PC-3 (cell line): ENCODE measurements around the gene SVOP. TPM values are rescaled to one million over a fixed set of nuclear protein-coding genes. Genes with fewer than 3 reads are reported as not detected.

Source experiments
- ATAC-seq: fragments of 200-7000 bp; cut with Tn5 transposase; 2 replicates; pipeline ENCODE4 v1.9.1; 2020; ENCODE audit warnings: mild to moderate bottlenecking, moderate library complexity
- BruUV-seq: library from RNA; stranded (reverse); fragments of 400-500 nt; replicated peaks from 2 replicates; lab custom pipeline; 2021; lab: Mats Ljungman, UMichigan
- CTCF ChIA-PET: fragments of 300-600 bp; sonication (Branson Sonifier 250); formaldehyde crosslinking; loops from one replicate; lab custom pipeline; 2022; ENCODE audit warnings: antibody characterized with exemption; lab: Charles Lee
- POLR2A ChIA-PET: fragments of 300-600 bp; sonication (Branson Sonifier 250); formaldehyde crosslinking; loops from one replicate; lab custom pipeline; 2022; ENCODE audit warnings: antibody characterized with exemption; ENCODE audit not compliant: unreplicated experiment; lab: Charles Lee
- DNase-seq: peaks from one replicate; pipeline ENCODE4 v3.0.0-alpha.2; 2015
- H2AFZ ChIP-seq: fragments of 300-600 bp; sonication (generic); 2 replicates; pipeline ENCODE4 v1.6.0; 2016; ENCODE audit warnings: antibody characterized with exemption, low read length
- H3F3A ChIP-seq: fragments of 300-600 bp; sonication (generic); one replicate; pipeline ENCODE4 v1.6.0; 2017; ENCODE audit warnings: antibody characterized with exemption, low read length, control low read depth, mild to moderate bottlenecking; ENCODE audit not compliant: unreplicated experiment
- H3K27ac ChIP-seq: fragments of 300-600 bp; sonication (generic); 2 replicates; pipeline ENCODE4 v1.5.1; 2016; ENCODE audit warnings: mild to moderate bottlenecking, low read length
- H3K27me3 ChIP-seq: fragments of 300-600 bp; sonication (generic); 2 replicates; pipeline ENCODE4 v1.6.1; 2016; ENCODE audit warnings: low read length, mixed read lengths
- H3K36me3 ChIP-seq: fragments of 300-600 bp; sonication (generic); 2 replicates; pipeline ENCODE4 v1.6.1; 2016; ENCODE audit warnings: low read depth, mixed run types, low read length, mixed read lengths
- H3K4me1 ChIP-seq: fragments of 300-600 bp; sonication (generic); 2 replicates; pipeline ENCODE4 v1.5.1; 2016; ENCODE audit warnings: low read length; ENCODE audit not compliant: insufficient read depth
- H3K4me2 ChIP-seq: fragments of 300-600 bp; sonication (generic); 2 replicates; pipeline ENCODE4 v1.6.0; 2016; ENCODE audit warnings: low read length
- H3K4me3 ChIP-seq: fragments of 300-600 bp; sonication (generic); 2 replicates; pipeline ENCODE4 v1.5.1; 2016; ENCODE audit warnings: mild to moderate bottlenecking, low read length, mixed read lengths
- H3K79me2 ChIP-seq: fragments of 300-600 bp; sonication (generic); 2 replicates; pipeline ENCODE4 v1.6.1; 2017; ENCODE audit warnings: low read length, mixed read lengths
- H3K9ac ChIP-seq: fragments of 300-600 bp; sonication (generic); 2 replicates; pipeline ENCODE4 v1.6.0; 2016; ENCODE audit warnings: mild to moderate bottlenecking, low read length
- H3K9me2 ChIP-seq: fragments of 300-600 bp; sonication (generic); replicated peaks from 2 replicates; pipeline ENCODE4 v1.6.1; 2016; ENCODE audit warnings: mixed run types, low read length, mixed read lengths
- H3K9me3 ChIP-seq: fragments of 300-600 bp; sonication (generic); 2 replicates; pipeline ENCODE4 v1.6.1; 2016; ENCODE audit warnings: low read length, mixed read lengths
- H4K20me1 ChIP-seq: fragments of 300-600 bp; sonication (generic); 2 replicates; pipeline ENCODE4 v1.6.1; 2016; ENCODE audit warnings: low read length, mixed read lengths
- CTCF ChIP-seq: fragments of 300-600 bp; sonication (generic); conservative IDR thresholded peaks from 2 replicates; pipeline ENCODE4 v1.5.1; 2017; ENCODE audit warnings: antibody characterized with exemption, low read depth, mild to moderate bottlenecking, low read length
- EZH2 ChIP-seq: fragments of 300-600 bp; sonication (generic); IDR thresholded peaks from one replicate; pipeline ENCODE4 v1.6.1; 2017; ENCODE audit warnings: antibody characterized with exemption, mild to moderate bottlenecking, low read length; ENCODE audit not compliant: unreplicated experiment
- EZH2phosphoT487 ChIP-seq: fragments of 300-600 bp; sonication (generic); IDR thresholded peaks from 2 replicates; pipeline ENCODE4 v1.6.1; 2018; ENCODE audit warnings: mild to moderate bottlenecking, antibody characterized with exemption, low read length, borderline replicate concordance
- intact Hi-C: fragments of 100-400 bp; cut with micrococcal nuclease; formaldehyde crosslinking; loops from 2 replicates; pipeline ENCODE4 v1.9.0; 2023
- total RNA-seq: library from RNA; depleted of rRNA; stranded (reverse); fragments of >200 nt; gene quantifications from 2 replicates; pipeline ENCODE4 v1.2.3, GENCODE V29; 2014

SVOP gene
- total RNA-seq, 1 experiment from 2014 or later = not detected

- no peak for TF ChIP-seq EZH2
- no peak for TF ChIP-seq EZH2phosphoT487
- no peak for TF ChIP-seq CTCF
- Histone ChIP-seq H3K27me3 (peaks cover 39% of the 10 kb centered on the region), H3K9ac (no peak overlapping the region), H3K9me2 (no peaks in the 10 kb centered on the region), H2AFZ (no peak overlapping the region), H3F3A (no peaks in the 10 kb centered on the region), H3K79me2 (no peaks in the 10 kb centered on the region), H3K4me3 (no peak overlapping the region), H3K4me2 (no peak overlapping the region), H4K20me1 (no peaks in the 10 kb centered on the region), H3K9me3 (no peaks in the 10 kb centered on the region), H3K36me3 (no peaks in the 10 kb centered on the region), H3K4me1 (no peaks in the 10 kb centered on the region), H3K27ac (no peak overlapping the region)
- POLR2A ChIA-PET = no interaction called here
- CTCF ChIA-PET = no interaction called here
- DNase-seq (no peak), ATAC-seq (no peak)
- intact Hi-C loops = no loop called here
- no TSS peak for BruUV-seq
These were observed 31.5 kb downstream of the SVOP start for GRCh38 chr12:108989376-108989775.

- Histone ChIP-seq H3K9me2 (no peaks in the 10 kb centered on the region), H3K36me3 (no peaks in the 10 kb centered on the region), H3K9me3 (no peaks in the 10 kb centered on the region), H3K4me2 (no peak overlapping the region), H3K27me3 (peaks cover 16% of the 10 kb centered on the region), H3K4me3 (no peak overlapping the region), H3K27ac (no peak overlapping the region), H3F3A (no peaks in the 10 kb centered on the region), H2AFZ (no peak overlapping the region), H3K9ac (no peak overlapping the region), H4K20me1 (no peaks in the 10 kb centered on the region), H3K4me1 (no peaks in the 10 kb centered on the region), H3K79me2 (no peaks in the 10 kb centered on the region)
- TF ChIP-seq EZH2 = no peak
- no peak for TF ChIP-seq EZH2phosphoT487
- no peak for TF ChIP-seq CTCF
- intact Hi-C loops = no loop called here
- BruUV-seq = no TSS peak
- ChIA-PET CTCF (no interaction called here), POLR2A (no interaction called here)
- DNase-seq (no peak), ATAC-seq (no peak)
These were observed 35.1 kb downstream of the SVOP start for GRCh38 chr12:108985750-108986149.

GRCh38 chr12:108983227-108983626 lies 37.6 kb downstream of the SVOP start:
- DNase-seq = no peak
- Histone ChIP-seq H3K27ac (no peak overlapping the region), H3K4me1 (no peaks in the 10 kb centered on the region), H3K9ac (no peak overlapping the region), H3K36me3 (no peaks in the 10 kb centered on the region), H2AFZ (no peak overlapping the region), H3K27me3 (peaks cover 28% of the 10 kb centered on the region), H3K79me2 (no peaks in the 10 kb centered on the region), H4K20me1 (no peaks in the 10 kb centered on the region), H3K4me2 (no peak overlapping the region), H3K9me3 (no peaks in the 10 kb centered on the region), H3K4me3 (no peak overlapping the region), H3K9me2 (no peaks in the 10 kb centered on the region), H3F3A (no peaks in the 10 kb centered on the region)
- ChIA-PET CTCF (no interaction called here), POLR2A (no interaction called here)
- TF ChIP-seq CTCF = no peak
- TF ChIP-seq EZH2 = no peak
- no peak for TF ChIP-seq EZH2phosphoT487
- BruUV-seq = no TSS peak
- intact Hi-C loops = no loop called here
- no peak for ATAC-seq
